ENCODE results near the gene TMOD2. TPM values are rescaled to one million over a fixed set of nuclear protein-coding genes. Genes with fewer than 3 reads are reported as not detected.

TMOD2 gene
- total and polyA plus RNA-seq, 2 of the 8 experiments (the other 6 are each of a cell fraction or from before 2014, with no cell fraction given), result 0.80 to 6.5 TPM

GRCh38 chr15:51838270-51838669, 86.9 kb downstream of the TMOD2 start (continued):
- TF ChIP-seq TCF12 (IDR thresholded peaks at IDR 0.05; ENCODE audit: low read depth, low read length), result no peak
- TF ChIP-seq SIX5 (IDR thresholded peaks at IDR 0.05; ENCODE audit: low read depth, low read length), result no peak

Measured in H1 (cell line).